H1 (cell line): Measurements from ENCODE around the gene TSHB. TPM values are rescaled to one million over a fixed set of nuclear protein-coding genes. Genes with fewer than 3 reads are reported as not detected.

Source experiments
- CTCF ChIA-PET: fragments of 300-600 bp; sonication (Branson Sonifier 250); formaldehyde crosslinking; loops from one replicate; lab custom pipeline; 2021; ENCODE audit not compliant: partially characterized antibody; lab: Charles Lee
- POLR2A ChIA-PET: fragments of 300-600 bp; sonication (Branson Sonifier 250); formaldehyde crosslinking; loops from one replicate; lab custom pipeline; 2021; ENCODE audit warnings: inconsistent platforms; ENCODE audit not compliant: partially characterized antibody; lab: Charles Lee
- DNase-seq, 2 experiments: peaks; one replicate each; pipeline versions ENCODE4 v3.0.0 to v3.0.0-alpha.2; 2010 to 2022; ENCODE audit warnings: low spot score in 2 of 2, low read depth in 1 of 2, mixed read lengths in 1 of 2
- FAIRE-seq: peaks from 2 replicates; lab custom pipeline; 2011; peaks lifted over from hg19 to GRCh38; lab: Jason Lieb, UNC
- H2AFZ ChIP-seq: 2 replicates; pipeline ENCODE4 v1.8.1; 2012; ENCODE audit warnings: low read length, inconsistent platforms
- H2AK5ac ChIP-seq: 2 replicates; pipeline ENCODE4 v1.6.1; 2013; ENCODE audit warnings: low read depth, low read length
- H2BK120ac ChIP-seq: replicated peaks from 2 replicates; pipeline ENCODE3; 2013; ENCODE audit warnings: low read depth, low read length, inconsistent platforms
- H2BK12ac ChIP-seq: 2 replicates; pipeline ENCODE4 v1.6.1; 2013; ENCODE audit warnings: low read depth, low read length
- H2BK15ac ChIP-seq: 2 replicates; pipeline ENCODE4 v1.6.1; 2013; ENCODE audit warnings: low read length
- H2BK20ac ChIP-seq: 2 replicates; pipeline ENCODE4 v1.6.1; 2013; ENCODE audit warnings: low read length
- H2BK5ac ChIP-seq: 2 replicates; pipeline ENCODE4 v1.6.1; 2013; ENCODE audit warnings: low read depth, low read length
- H3K14ac ChIP-seq: 2 replicates; pipeline ENCODE4 v1.6.1; 2013; ENCODE audit warnings: inconsistent platforms; ENCODE audit not compliant: insufficient read length
- H3K18ac ChIP-seq: 2 replicates; pipeline ENCODE4 v1.6.1; 2013; ENCODE audit warnings: low read length; ENCODE audit errors: extremely low read depth
- H3K23ac ChIP-seq: 2 replicates; pipeline ENCODE4 v1.6.1; 2013; ENCODE audit warnings: inconsistent platforms; ENCODE audit not compliant: insufficient read length
- H3K23me2 ChIP-seq: 2 replicates; pipeline ENCODE4 v1.6.1; 2013; ENCODE audit warnings: low read depth, low read length
- H3K27ac ChIP-seq: 2 replicates; pipeline ENCODE4 v1.6.1; 2011; ENCODE audit warnings: low read depth, low read length, inconsistent platforms
- H3K27me3 ChIP-seq, 4 experiments: replicated peaks in 1 of 4; 1 replicate in 1 of 4; 2 replicates in 3 of 4; pipeline versions ENCODE4 v1.6.1 to v1.8.1; 2011 to 2013; ENCODE audit warnings: low read length in 3 of 4, mild to moderate bottlenecking in 3 of 4, inconsistent platforms in 2 of 4, mixed read lengths in 2 of 4, moderate library complexity in 1 of 4; ENCODE audit not compliant: control insufficient read depth in 3 of 4, insufficient read depth in 3 of 4; ENCODE audit errors: extremely low read depth in 1 of 4
- H3K36me3 ChIP-seq, 4 experiments: 2 replicates each; pipeline versions ENCODE4 v1.6.1 to v1.8.1; 2011 to 2013; ENCODE audit warnings: mild to moderate bottlenecking in 4 of 4, low read length in 3 of 4, moderate library complexity in 2 of 4, control low read depth in 1 of 4, inconsistent platforms in 1 of 4; ENCODE audit not compliant: insufficient read depth in 4 of 4, control insufficient read depth in 2 of 4
- H3K4ac ChIP-seq: replicated peaks from 2 replicates; pipeline ENCODE3; 2013; ENCODE audit warnings: low read length, low read depth, mixed read lengths, inconsistent platforms; ENCODE audit not compliant: insufficient read length
- H3K4me1 ChIP-seq, 4 experiments: replicated peaks in 1 of 4; 1 replicate in 1 of 4; 2 replicates in 3 of 4; pipeline versions ENCODE4 v1.6.1 to v1.8.1; 2011 to 2013; ENCODE audit warnings: low read length in 3 of 4, inconsistent platforms in 2 of 4, mixed read lengths in 1 of 4; ENCODE audit not compliant: insufficient read depth in 4 of 4, control insufficient read depth in 3 of 4
- H3K4me2 ChIP-seq, 2 experiments: 2 replicates each; pipeline versions ENCODE4 v1.6.1 to v1.8.1; 2011 to 2013; ENCODE audit warnings: low read depth in 2 of 2, low read length in 2 of 2, control low read depth in 1 of 2, inconsistent platforms in 1 of 2, mild to moderate bottlenecking in 1 of 2; ENCODE audit not compliant: insufficient read depth in 1 of 2
- H3K4me3 ChIP-seq, 4 experiments: fragments of 200-600, 300-600 bp in 1 of 4; sonication (generic), shearing (Covaris generic), sonication (Bioruptor Twin) in 1 of 4; 2 replicates each; pipeline versions ENCODE4 v1.5.1 to v1.8.1; 2011 to 2016; ENCODE audit warnings: low read length in 4 of 4, low read depth in 3 of 4, control low read depth in 2 of 4, inconsistent platforms in 2 of 4, mild to moderate bottlenecking in 2 of 4, mixed read lengths in 1 of 4, moderate library complexity in 1 of 4; ENCODE audit not compliant: insufficient read depth in 2 of 4; ENCODE audit errors: extremely low read depth in 1 of 4
- H3K56ac ChIP-seq: replicated peaks from 2 replicates; pipeline ENCODE3; 2013; ENCODE audit warnings: low read depth, mild to moderate bottlenecking, mixed read lengths, low read length, inconsistent platforms; ENCODE audit not compliant: insufficient read length
- H3K79me1 ChIP-seq: 2 replicates; pipeline ENCODE4 v1.6.1; 2013; ENCODE audit warnings: low read depth, low read length, control low read depth
- H3K79me2 ChIP-seq, 2 experiments: 2 replicates each; pipeline versions ENCODE4 v1.6.1 to v1.8.1; 2012 to 2013; ENCODE audit warnings: low read length in 2 of 2, mild to moderate bottlenecking in 2 of 2, inconsistent platforms in 1 of 2; ENCODE audit not compliant: insufficient read depth in 2 of 2, control insufficient read depth in 1 of 2
- H3K9ac ChIP-seq, 4 experiments: replicated peaks in 1 of 4; 1 replicate in 1 of 4; 2 replicates in 3 of 4; pipeline versions ENCODE4 v1.6.1 to v1.8.1; 2011 to 2013; ENCODE audit warnings: low read depth in 3 of 4, low read length in 3 of 4, control low read depth in 2 of 4, mild to moderate bottlenecking in 2 of 4, moderate library complexity in 2 of 4, inconsistent platforms in 1 of 4; ENCODE audit errors: extremely low read depth in 1 of 4
- H3K9me3 ChIP-seq, 2 experiments: 2 replicates each; pipeline versions ENCODE4 v1.6.1 to v1.8.1; 2012 to 2013; ENCODE audit warnings: mild to moderate bottlenecking in 2 of 2, moderate library complexity in 2 of 2, control low read depth in 1 of 2, inconsistent platforms in 1 of 2, low read depth in 1 of 2, low read length in 1 of 2, mixed read lengths in 1 of 2; ENCODE audit not compliant: insufficient read depth in 2 of 2
- H4K20me1 ChIP-seq, 2 experiments: replicated peaks in 1 of 2; 2 replicates each; pipeline versions ENCODE3 to v1.8.1; 2011 to 2013; ENCODE audit warnings: inconsistent platforms in 2 of 2, low read length in 2 of 2, mild to moderate bottlenecking in 1 of 2; ENCODE audit not compliant: insufficient read depth in 2 of 2, control insufficient read depth in 1 of 2
- H4K5ac ChIP-seq: 2 replicates; pipeline ENCODE4 v1.6.1; 2013; ENCODE audit warnings: low read length, low read depth, mixed read lengths, inconsistent platforms; ENCODE audit not compliant: insufficient read length
- H4K8ac ChIP-seq: 2 replicates; pipeline ENCODE4 v1.8.0; 2013; ENCODE audit warnings: mild to moderate bottlenecking, moderate library complexity, low read length, inconsistent platforms; ENCODE audit not compliant: insufficient read depth; ENCODE audit errors: extremely low read depth
- H4K91ac ChIP-seq: replicated peaks from 2 replicates; pipeline ENCODE3; 2013; ENCODE audit warnings: low read length, mixed read lengths, inconsistent platforms; ENCODE audit not compliant: insufficient read length
- ATF2 ChIP-seq: IDR thresholded peaks from 2 replicates; pipeline ENCODE4 v1.6.1; 2012; ENCODE audit warnings: low read length, inconsistent platforms
- BRCA1 ChIP-seq: IDR thresholded peaks from 2 replicates; pipeline ENCODE4 v1.6.1; 2012; ENCODE audit warnings: low read depth, low read length, improper control_type of control experiment
- CBX8 ChIP-seq: fragments of 300-800, 300-1000 bp; sonication (generic); IDR thresholded peaks from 2 replicates; pipeline ENCODE4 v1.7.1; 2016; ENCODE audit warnings: low read depth, low read length, borderline replicate concordance
- CEBPB ChIP-seq: IDR thresholded peaks from 2 replicates; pipeline ENCODE4 v1.6.1; 2012; ENCODE audit warnings: low read depth, low read length
- CHD2 ChIP-seq: IDR thresholded peaks from 2 replicates; pipeline ENCODE4 v1.6.1; 2012; ENCODE audit warnings: low read length, improper control_type of control experiment
- EGR1 ChIP-seq: IDR thresholded peaks from 2 replicates; pipeline ENCODE4 v1.6.1; 2011; ENCODE audit warnings: low read depth, low read length, borderline replicate concordance
- EZH2 ChIP-seq: fragments of 200-600 bp; sonication (generic); IDR thresholded peaks from 2 replicates; pipeline ENCODE4 v1.7.1; 2012; ENCODE audit warnings: low read depth, mild to moderate bottlenecking, moderate library complexity, low read length, inconsistent platforms; ENCODE audit not compliant: severe bottlenecking
- GTF2F1 ChIP-seq: IDR thresholded peaks from 2 replicates; pipeline ENCODE4 v1.6.1; 2012; ENCODE audit warnings: low read depth, low read length, improper control_type of control experiment, borderline replicate concordance
- KDM4A ChIP-seq: IDR thresholded peaks from one replicate; pipeline ENCODE4 v1.7.1; 2012; ENCODE audit warnings: low read depth, mild to moderate bottlenecking, moderate library complexity, low read length, inconsistent platforms; ENCODE audit not compliant: severe bottlenecking
- MAFK ChIP-seq: IDR thresholded peaks from 2 replicates; pipeline ENCODE4 v1.6.1; 2012; ENCODE audit warnings: low read depth, mild to moderate bottlenecking, improper control_type of control experiment, low read length
- POLR2AphosphoS5 ChIP-seq: IDR thresholded peaks from 2 replicates; pipeline ENCODE4 v1.6.1; 2011; ENCODE audit warnings: low read depth, low read length
- RBBP5 ChIP-seq: IDR thresholded peaks from 2 replicates; pipeline ENCODE4 v1.7.1; 2012; ENCODE audit warnings: low read depth, mild to moderate bottlenecking, inconsistent platforms, low read length, moderate library complexity, borderline replicate concordance
- SP2 ChIP-seq: IDR thresholded peaks from 2 replicates; pipeline ENCODE4 v1.6.1; 2012; ENCODE audit warnings: mild to moderate bottlenecking, low read length, inconsistent platforms
- TAF1 ChIP-seq: IDR thresholded peaks from 2 replicates; pipeline ENCODE4 v1.6.1; 2011; ENCODE audit warnings: mild to moderate bottlenecking, low read depth, low read length
- polyA plus RNA-seq, 7 experiments: library from polyadenylated mRNA; depleted of rRNA in 3 of 7; stranded (reverse) in 5 of 7; unstranded in 2 of 7; fragments of >200 nt in 5 of 7; fragments of 200-250 nt in 2 of 7; gene quantifications; 1 replicate in 5 of 7; 2 replicates in 1 of 7; 4 replicates in 1 of 7; pipeline versions ENCODE4 v1.2.1 to v1.2.3, GENCODE V29; 2011 to 2013; ENCODE audit warnings: missing spikeins in 2 of 7, mixed read lengths in 2 of 7
- total RNA-seq: library from RNA; stranded (reverse); fragmentation: NEBNext Ultra II Directional; extraction: Animal tissue kit (Norgen Biotek cat#: 25700); gene quantifications from 2 replicates; pipeline ENCODE4 v1.2.1, GENCODE V29; 2021

TSHB gene
- total and polyA plus RNA-seq, 2 of the 8 experiments (the other 6 are each of a cell fraction or from before 2014, with no cell fraction given), result not detected

GRCh38 chr1:115023593-115023992 lies 6.0 kb upstream of the TSHB start:
- no peak for DNase-seq
- H4K91ac ChIP-seq, result no peak overlapping the region
- no peak overlapping the region for H3K4me3 ChIP-seq
- no peak overlapping the region for H3K4me2 ChIP-seq
- no peak overlapping the region for H3K4ac ChIP-seq
- no peak overlapping the region for H3K9ac ChIP-seq
- no peaks in the 10 kb centered on the region for H4K20me1 ChIP-seq
- no peaks in the 10 kb centered on the region for H3K79me2 ChIP-seq
- no peak for FAIRE-seq
- H2BK20ac ChIP-seq, result no peak overlapping the region
- H3K4me1 ChIP-seq, result no peaks in the 10 kb centered on the region
- no peak overlapping the region for H2AFZ ChIP-seq
- no peak overlapping the region for H2BK5ac ChIP-seq
- ChIA-PET CTCF (interaction anchor here (1.6 kb wide), 1 partner anchor 29 kb away, joined by 4 read pairs; no protein-coding TSS in a partner anchor), POLR2A (no interaction called here)
- H2BK120ac ChIP-seq, result no peak overlapping the region
- no peaks in the 10 kb centered on the region for H3K36me3 ChIP-seq
- no peaks in the 10 kb centered on the region for H3K79me1 ChIP-seq
- no peak overlapping the region for H2BK12ac ChIP-seq
- no peak overlapping the region for H3K56ac ChIP-seq
- H3K27me3 ChIP-seq, result no peaks in the 10 kb centered on the region
- H3K23ac ChIP-seq, result no peak overlapping the region
- H3K18ac ChIP-seq, result no peak overlapping the region
- peaks cover 7 to 9% of the 10 kb centered on the region in 2 experiments; a peak in 3 of 4 replicates for H3K9me3 ChIP-seq
- H3K27ac ChIP-seq, result no peak overlapping the region
- no peak overlapping the region for H3K14ac ChIP-seq
- no peak overlapping the region for H2AK5ac ChIP-seq
- H4K8ac ChIP-seq, result no peak overlapping the region
- no peaks in the 10 kb centered on the region for H3K23me2 ChIP-seq
- no peak overlapping the region for H4K5ac ChIP-seq
- no peak overlapping the region for H2BK15ac ChIP-seq
- TF ChIP-seq SP2, result no peak
- TF ChIP-seq CEBPB, result no peak
- TF ChIP-seq GTF2F1, result no peak
- TF ChIP-seq ATF2, result no peak
- no peak for TF ChIP-seq EGR1
- no peak for TF ChIP-seq KDM4A
- TF ChIP-seq MAFK, result no peak
- no peak for TF ChIP-seq RBBP5
- no peak for TF ChIP-seq POLR2AphosphoS5
- TF ChIP-seq CBX8, result no peak
- no peak for TF ChIP-seq TAF1
- no peak for TF ChIP-seq CHD2
- TF ChIP-seq BRCA1, result no peak
- TF ChIP-seq EZH2, result no peak
